K562 (cell line): ENCODE data around the gene EFCC1. TPM values are rescaled to one million over a fixed set of nuclear protein-coding genes. Genes with fewer than 3 reads are reported as not detected.

Experiments
- ATAC-seq: fragments of 200-7000 bp; cut with Tn5 transposase; 3 replicates; pipeline ENCODE4 v1.9.1; 2020; ENCODE audit warnings: moderate library complexity
- BruUV-seq: library from RNA; stranded (reverse); fragments of 400-500 nt; replicated peaks from 2 replicates; lab custom pipeline; 2021; lab: Mats Ljungman, UMichigan
- CTCF ChIA-PET: fragments of 300-600 bp; formaldehyde crosslinking; extraction: SDS; loops from one replicate; lab custom pipeline; 2021; ENCODE audit warnings: low intra/inter-chr PET ratio; lab: Yijun Ruan, JAX
- POLR2A ChIA-PET: fragments of 300-600, 350-650 bp; sonication (Branson Sonifier 250); formaldehyde crosslinking; extraction: SDS; loops from one replicate; lab custom pipeline; 2021; ENCODE audit warnings: antibody characterized with exemption, inconsistent platforms; lab: Yijun Ruan, JAX
- DNase-seq, 4 experiments: peaks; one replicate each; pipeline versions ENCODE4 v3.0.0 to v3.0.0-alpha.2; 2011 to 2018; ENCODE audit warnings: low spot score in 3 of 4, mixed read lengths in 3 of 4; ENCODE audit errors: extremely low read depth in 1 of 4
- FAIRE-seq: peaks from 2 replicates; lab custom pipeline; 2011; peaks lifted over from hg19 to GRCh38; lab: Jason Lieb, UNC
- H2AFZ ChIP-seq: 2 replicates; pipeline ENCODE4 v1.6.0; 2011; ENCODE audit warnings: low read depth, low read length, control low read depth, inconsistent platforms
- H3K27ac ChIP-seq: fragments of 200-600 bp; 3 replicates; pipeline ENCODE4 v1.8.0; 2011; ENCODE audit warnings: low read depth, mild to moderate bottlenecking, control low read depth, inconsistent platforms, low read length, moderate library complexity, mixed read lengths; ENCODE audit errors: extremely low read depth
- H3K27me3 ChIP-seq, 2 experiments: fragments of 300-600 bp in 1 of 2; 2 replicates in 1 of 2; 3 replicates in 1 of 2; pipeline versions ENCODE4 v1.6.0 to v1.8.0; 2011; ENCODE audit warnings: inconsistent platforms in 2 of 2, low read length in 2 of 2, mild to moderate bottlenecking in 1 of 2, mixed read lengths in 1 of 2, moderate library complexity in 1 of 2; ENCODE audit not compliant: control insufficient read depth in 2 of 2, insufficient read depth in 2 of 2
- H3K36me3 ChIP-seq: fragments of 300-600 bp; 3 replicates; pipeline ENCODE4 v1.8.0; 2011; ENCODE audit warnings: mild to moderate bottlenecking, low read length, inconsistent platforms; ENCODE audit not compliant: control insufficient read depth, insufficient read depth
- H3K4me1 ChIP-seq, 2 experiments: fragments of 200-600 bp in 1 of 2; replicated peaks in 1 of 2; 2 replicates in 1 of 2; 3 replicates in 1 of 2; pipeline versions ENCODE4 v1.5.1 to v1.8.0; 2011; ENCODE audit warnings: inconsistent platforms in 2 of 2, low read length in 2 of 2, mild to moderate bottlenecking in 1 of 2, mixed read lengths in 1 of 2, moderate library complexity in 1 of 2; ENCODE audit not compliant: control insufficient read depth in 2 of 2, insufficient read depth in 2 of 2
- H3K4me2 ChIP-seq: 2 replicates; pipeline ENCODE4 v1.6.1; 2011; ENCODE audit warnings: low read length, control low read depth, inconsistent platforms, mixed read lengths; ENCODE audit not compliant: insufficient read depth
- H3K4me3 ChIP-seq: fragments of 200-600 bp; sonication (generic), shearing (Covaris generic); 2 replicates; pipeline ENCODE4 v1.5.1; 2016; ENCODE audit warnings: control low read depth, inconsistent platforms
- H3K79me2 ChIP-seq: fragments of 200-600 bp; 3 replicates; pipeline ENCODE4 v1.8.0; 2011; ENCODE audit warnings: low read length, inconsistent platforms; ENCODE audit not compliant: control insufficient read depth, insufficient read depth
- H3K9ac ChIP-seq, 2 experiments: 2 replicates each; pipeline versions ENCODE4 v1.6.0 to v1.6.1; 2011; ENCODE audit warnings: low read depth in 2 of 2, low read length in 2 of 2, control low read depth in 1 of 2, inconsistent platforms in 1 of 2, mild to moderate bottlenecking in 1 of 2, mixed read lengths in 1 of 2; ENCODE audit not compliant: insufficient read depth in 1 of 2
- H3K9me1 ChIP-seq: one replicate; pipeline ENCODE4 v1.6.0; 2011; ENCODE audit warnings: inconsistent platforms, mild to moderate bottlenecking, low read length, moderate library complexity; ENCODE audit not compliant: control insufficient read depth, insufficient read depth
- H3K9me3 ChIP-seq: replicated peaks from 2 replicates; pipeline ENCODE4 v1.5.1; 2011; ENCODE audit warnings: low read depth, low read length, inconsistent platforms; ENCODE audit not compliant: control insufficient read depth, insufficient read depth
- H4K20me1 ChIP-seq: replicated peaks from 2 replicates; pipeline ENCODE4 v1.6.1; 2011; ENCODE audit warnings: low read length, inconsistent platforms, mixed read lengths; ENCODE audit not compliant: control insufficient read depth, insufficient read depth
- FOXP4 ChIP-seq: sonication (generic); formaldehyde crosslinking; IDR thresholded peaks from 2 replicates; pipeline ENCODE4 v1.8.0; 2022; ENCODE audit warnings: mild to moderate bottlenecking, missing genetic modification reagents, borderline replicate concordance
- HEY1 ChIP-seq: fragments of 250-450 bp; sonication (Bioruptor Pico); IDR thresholded peaks from 2 replicates; pipeline ENCODE4 v1.5.0; 2020; ENCODE audit warnings: mild to moderate bottlenecking, moderate library complexity, borderline replicate concordance
- KLF13 ChIP-seq: fragments of 450-650 bp; IDR thresholded peaks from 2 replicates; pipeline ENCODE4 v1.6.1; 2016; ENCODE audit warnings: missing genetic modification characterization, low read depth, mild to moderate bottlenecking, missing compliant biosample characterization, moderate library complexity, borderline replicate concordance
- NFIX ChIP-seq: fragments of 250-450 bp; sonication (Bioruptor Pico); IDR thresholded peaks from 2 replicates; pipeline ENCODE4 v1.4.0; 2020; ENCODE audit warnings: low read depth, mild to moderate bottlenecking, moderate library complexity
- PHF20 ChIP-seq: fragments of 450-650 bp; IDR thresholded peaks from 2 replicates; pipeline ENCODE4 v1.6.1; 2018; ENCODE audit not compliant: partially characterized antibody
- ZFP36 ChIP-seq: fragments of 150-350 bp; IDR thresholded peaks from 2 replicates; pipeline ENCODE4 v1.6.1; 2018; ENCODE audit warnings: low read length, low read depth; ENCODE audit not compliant: partially characterized antibody
- ZFPM2 ChIP-seq: fragments of 250-450 bp; sonication (Bioruptor Pico); IDR thresholded peaks from 2 replicates; pipeline ENCODE4 v1.5.1; 2022; ENCODE audit warnings: mild to moderate bottlenecking
- ZNF41 ChIP-seq: fragments of 250-450 bp; sonication (Bioruptor Pico); conservative IDR thresholded peaks from 2 replicates; pipeline ENCODE4 v1.4.0; 2020; ENCODE audit warnings: mild to moderate bottlenecking
- WGBS: fragments of 100-300 bp; shearing (Covaris generic); methylation state at CpG from one replicate; pipeline ENCODE4 v1.1.6; 2016; ENCODE audit warnings: low coverage, mixed read lengths; ENCODE audit not compliant: insufficient coverage; ENCODE audit errors: missing lambda C conversion rate; 5-methylcytosine and 5-hydroxymethylcytosine counted together
- in situ Hi-C: fragments of 300-500 bp; cut with MboI; formaldehyde crosslinking; loops from 4 replicates; pipeline ENCODE4 v1.15.0; 2018; ENCODE audit warnings: inconsistent platforms, mixed read lengths
- intact Hi-C: fragments of 100-400 bp; cut with micrococcal nuclease; formaldehyde crosslinking; loops from 2 replicates; pipeline ENCODE4 v1.14.2; 2022
- polyA plus RNA-seq, 8 experiments: library from polyadenylated mRNA; depleted of rRNA in 4 of 8; stranded (reverse) in 5 of 8; unstranded in 3 of 8; fragments of >200 nt; fragmentation: Nextera tagmentation in 2 of 8; fragmentation: Illumina TruSeq in 1 of 8; extraction: Ambion mirVana in 2 of 8; extraction: Trizol in 1 of 8; gene quantifications; 2 replicates each; pipeline versions ENCODE4 v1.2.1 to v1.2.3, GENCODE V29; 2011 to 2014; ENCODE audit warnings: inconsistent platforms in 1 of 8, missing spikeins in 1 of 8
- total RNA-seq, 7 experiments: library from RNA; depleted of rRNA in 6 of 7; stranded (reverse); fragments of >200 nt in 6 of 7; fragmentation: Illumina TruSeq in 2 of 7; extraction: Trizol in 2 of 7; gene quantifications; 2 replicates each; pipeline versions ENCODE4 v1.2.1 to v1.2.3, GENCODE V29; 2011 to 2021; ENCODE audit warnings: low replicate concordance in 1 of 7

Gene EFCC1
- total and polyA plus RNA-seq, 9 of the 15 experiments (the other 6 are each of a cell fraction or from before 2014, with no cell fraction given), result not detected

GRCh38 chr3:129035360-129036221 is 34.5 kb downstream of the EFCC1 start (continued):
- TF ChIP-seq KLF13 (tag) (no peak), NFIX (CRISPR knock-in tag) (no peak), FOXP4 (no peak), ZNF41 (CRISPR knock-in tag) (no peak)

DNA sequence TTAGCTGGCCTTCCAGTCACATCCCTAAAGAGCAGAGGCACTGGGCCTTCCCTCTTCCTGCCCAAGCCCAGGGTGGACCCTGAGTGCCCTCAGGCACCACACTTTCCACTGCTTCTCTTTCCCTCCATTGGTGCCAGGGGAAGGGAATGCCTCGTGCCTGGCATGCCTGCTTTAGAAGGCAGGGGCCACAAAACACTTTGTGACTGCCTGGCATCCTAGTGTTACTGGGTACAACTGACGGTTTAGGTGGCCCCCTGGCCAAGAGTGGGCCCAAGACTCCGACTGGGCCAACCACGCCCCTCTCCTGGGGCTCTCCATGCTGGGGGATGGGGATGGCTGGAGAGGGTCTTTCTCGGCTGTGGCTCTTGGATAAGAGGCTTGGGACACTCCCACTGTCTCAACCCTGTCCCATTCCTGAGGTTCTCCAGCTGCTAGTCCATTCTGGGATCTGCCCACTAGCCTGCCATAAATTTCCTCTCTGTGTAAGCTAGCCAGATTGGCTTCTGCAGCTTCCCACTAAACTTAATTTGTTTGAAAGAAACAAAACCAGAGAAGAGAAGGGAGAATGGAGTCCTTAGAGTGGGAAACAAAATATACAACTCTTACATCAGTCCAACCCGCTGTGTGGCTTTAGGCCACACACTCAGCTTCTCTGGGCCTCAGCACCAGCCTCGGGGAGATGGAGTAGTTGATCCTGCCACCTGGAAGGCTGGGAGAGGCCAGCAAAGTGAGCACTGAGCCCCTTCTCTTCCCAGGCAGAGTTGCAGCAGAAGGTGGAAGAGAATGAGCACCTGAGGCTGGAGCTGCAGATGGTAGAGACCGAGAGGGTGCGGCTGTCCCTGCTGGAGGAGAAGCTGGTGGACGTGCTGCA is 35.4 kb downstream of the EFCC1 start:
- H3K9ac ChIP-seq, result peak overlapping the region in 1 of 2 experiments; percentile 52; a peak in 1 of 4 replicates
- no peak overlapping the region for H3K4me2 ChIP-seq
- peaks cover 0 to 9% of the 10 kb centered on the region in 2 experiments; a peak in 2 of 5 replicates for H3K27me3 ChIP-seq
- POLR2A ChIA-PET, result no interaction called here
- CTCF ChIA-PET, result no interaction called here
- H3K27ac ChIP-seq, result no peak overlapping the region
- no peak for TF ChIP-seq PHF20
- TF ChIP-seq HEY1 (CRISPR knock-in tag), result no peak
- TF ChIP-seq ZFPM2, result no peak
- TF ChIP-seq ZFP36, result peak; percentile 48
- TF ChIP-seq, all 486 proteins: peak for 1
- intact Hi-C loops, result no loop called here
- Histone ChIP-seq H3K9me1 (no peaks in the 10 kb centered on the region), H3K4me3 (no peak overlapping the region), H2AFZ (no peak overlapping the region), H3K4me1 (peaks cover 0 to 15% of the 10 kb centered on the region in 2 experiments; a peak in 2 of 5 replicates), H3K9me3 (no peaks in the 10 kb centered on the region), H4K20me1 (no peaks in the 10 kb centered on the region), H3K36me3 (no peaks in the 10 kb centered on the region), H3K79me2 (no peaks in the 10 kb centered on the region)
- 24% methylated on average over 8 of the region's 10 CpGs for WGBS
- no peak for FAIRE-seq
- ATAC-seq, result no peak
- in situ Hi-C loops, result no loop called here
- no peak for DNase-seq
- BruUV-seq, result no TSS peak
